GM12878 (cell line): ENCODE measurements around the gene GEMIN7. TPM values are rescaled to one million over a fixed set of nuclear protein-coding genes. Genes with fewer than 3 reads are reported as not detected.

Experiments
- ASH2L ChIP-seq: fragments of 300-600, 200-600 bp; sonication (generic); IDR thresholded peaks from 2 replicates; pipeline ENCODE4 v1.6.1; 2017; ENCODE audit warnings: low read depth, mild to moderate bottlenecking, borderline replicate concordance
- ATF2 ChIP-seq: IDR thresholded peaks from 2 replicates; pipeline ENCODE4 v1.6.1; 2012; ENCODE audit warnings: low read length, inconsistent platforms
- CBX3 ChIP-seq: fragments of 200-600 bp; sonication (generic); IDR thresholded peaks from 2 replicates; pipeline ENCODE4 v1.6.1; 2016; ENCODE audit warnings: low read depth, borderline replicate concordance
- CEBPB ChIP-seq, 2 experiments: fragments of 150-350 bp in 1 of 2; IDR thresholded peaks; 2 replicates each; pipeline ENCODE4 v1.6.1; 2012 to 2014; ENCODE audit warnings: low read depth in 2 of 2, low read length in 2 of 2, borderline replicate concordance in 1 of 2, inconsistent platforms in 1 of 2
- E2F4 ChIP-seq: IDR thresholded peaks from 2 replicates; pipeline ENCODE4 v1.6.1; 2012; ENCODE audit warnings: low read depth, low read length, improper control_type of control experiment
- EGR1 ChIP-seq, 2 experiments: IDR thresholded peaks; 1 replicate in 1 of 2; 2 replicates in 1 of 2; pipeline ENCODE4 v1.6.1; 2011 to 2012; ENCODE audit warnings: low read depth in 2 of 2, low read length in 2 of 2, borderline replicate concordance in 1 of 2, mild to moderate bottlenecking in 1 of 2, moderate library complexity in 1 of 2
- ETV6 ChIP-seq, 2 experiments: fragments of 450-650 bp in 1 of 2; IDR thresholded peaks in 1 of 2; conservative IDR thresholded peaks in 1 of 2; 2 replicates each; pipeline ENCODE4 v1.6.1; 2014; ENCODE audit warnings: antibody characterized with exemption in 1 of 2, borderline replicate concordance in 1 of 2, low read depth in 1 of 2, mild to moderate bottlenecking in 1 of 2, moderate library complexity in 1 of 2
- GABPA ChIP-seq: IDR thresholded peaks from 2 replicates; pipeline ENCODE4 v1.6.1; 2014; ENCODE audit warnings: antibody characterized with exemption, low read depth, mild to moderate bottlenecking, inconsistent platforms
- GATAD2B ChIP-seq: fragments of 450-650 bp; conservative IDR thresholded peaks from 2 replicates; pipeline ENCODE4 v1.6.1; 2017; ENCODE audit warnings: low read depth, mild to moderate bottlenecking, moderate library complexity
- HCFC1 ChIP-seq: fragments of 150-350 bp; IDR thresholded peaks from 2 replicates; pipeline ENCODE4 v1.6.1; 2014; ENCODE audit warnings: low read length
- JUNB ChIP-seq: IDR thresholded peaks from 2 replicates; pipeline ENCODE4 v1.6.1; 2016; ENCODE audit warnings: antibody characterized with exemption, mild to moderate bottlenecking
- LARP7 ChIP-seq: fragments of 450-650 bp; IDR thresholded peaks from 2 replicates; pipeline ENCODE4 v1.6.1; 2017; ENCODE audit warnings: mild to moderate bottlenecking
- MEF2B ChIP-seq: fragments of 450-650 bp; IDR thresholded peaks from 2 replicates; pipeline ENCODE4 v1.6.1; 2018; ENCODE audit warnings: mild to moderate bottlenecking, moderate library complexity; ENCODE audit not compliant: partially characterized antibody, poor library complexity, severe bottlenecking
- PKNOX1 ChIP-seq: fragments of 450-650 bp; IDR thresholded peaks from 2 replicates; pipeline ENCODE4 v1.6.1; 2016; ENCODE audit warnings: mild to moderate bottlenecking
- POLR2A ChIP-seq: IDR thresholded peaks from 2 replicates; pipeline ENCODE4 v1.6.1; 2011; ENCODE audit warnings: low read depth, mild to moderate bottlenecking, low read length
- PRDM15 ChIP-seq: fragments of 450-650 bp; formaldehyde crosslinking; IDR thresholded peaks from 2 replicates; pipeline ENCODE4 v1.4.0; 2020; ENCODE audit warnings: mild to moderate bottlenecking, moderate library complexity
- RAD21 ChIP-seq: IDR thresholded peaks from 2 replicates; pipeline ENCODE4 v1.6.1; 2011; ENCODE audit warnings: mild to moderate bottlenecking, low read depth, low read length, moderate library complexity; ENCODE audit not compliant: insufficient read depth
- RELA ChIP-seq: fragments of 450-650 bp; IDR thresholded peaks from 2 replicates; pipeline ENCODE4 v1.8.0; 2014; ENCODE audit warnings: borderline replicate concordance; ENCODE audit not compliant: partially characterized antibody
- STAT3 ChIP-seq: IDR thresholded peaks from 2 replicates; pipeline ENCODE4 v1.6.1; 2011; ENCODE audit warnings: low read depth, low read length, improper control_type of control experiment
- WRNIP1 ChIP-seq: IDR thresholded peaks from 2 replicates; pipeline ENCODE4 v1.6.1; 2011; ENCODE audit warnings: low read depth, low read length, improper control_type of control experiment, borderline replicate concordance
- YBX1 ChIP-seq: fragments of 450-650 bp; IDR thresholded peaks from 2 replicates; pipeline ENCODE4 v1.6.1; 2016; ENCODE audit warnings: antibody characterized with exemption
- ZNF24 ChIP-seq: fragments of 450-650 bp; IDR thresholded peaks from 2 replicates; pipeline ENCODE4 v1.6.1; 2017; ENCODE audit warnings: antibody characterized with exemption, mild to moderate bottlenecking
- ZZZ3 ChIP-seq: IDR thresholded peaks from 2 replicates; pipeline ENCODE4 v1.6.1; 2011; ENCODE audit warnings: low read depth; ENCODE audit not compliant: control insufficient read depth, insufficient read length
- polyA plus RNA-seq, 11 experiments: library from polyadenylated mRNA; depleted of rRNA in 4 of 11; unstranded in 6 of 11; stranded (reverse) in 5 of 11; fragments of >200 nt; fragmentation: Nextera tagmentation in 4 of 11; fragmentation: Illumina TruSeq in 1 of 11; extraction: Ambion mirVana in 4 of 11; extraction: Trizol in 1 of 11; gene quantifications; 1 replicate in 1 of 11; 2 replicates in 10 of 11; pipeline versions ENCODE4 v1.2.1 to v1.2.3, GENCODE V29; 2011 to 2016; ENCODE audit warnings: inconsistent platforms in 2 of 11, missing spikeins in 2 of 11, low read depth in 1 of 11
- total RNA-seq, 4 experiments: library from RNA; depleted of rRNA in 3 of 4; stranded (reverse); fragments of >200 nt in 3 of 4; fragmentation: Illumina TruSeq in 1 of 4; extraction: Trizol in 1 of 4; gene quantifications; 2 replicates each; pipeline versions ENCODE4 v1.2.1 to v1.2.3, GENCODE V29; 2013 to 2021

The GEMIN7 gene
- total and polyA plus RNA-seq, 10 of the 15 experiments (the other 5 are each of a cell fraction or from before 2014, with no cell fraction given): 21.1 to 76.7 (median 44.9) TPM

- TF ChIP-seq PRDM15 (CRISPR knock-in tag) (no peak), JUNB (no peak), RELA (peak; percentile 56), ETV6 (conservative IDR thresholded peaks at IDR 0.05 in 1 of 2, IDR thresholded peaks at IDR 0.05 in 1 of 2; ENCODE audit: borderline replicate concordance in 1 of 2, low read depth in 1 of 2) (no peak), ASH2L (no peak), HCFC1 (peak; percentile 78), WRNIP1 (peak; percentile 78; the same call in 1 of the 2 replicates), POLR2A (peak; percentile 80), EGR1 (IDR thresholded peaks at IDR 0.05; ENCODE audit: borderline replicate concordance in 1 of 2, low read depth in 2 of 2, low read length in 2 of 2) (peak in 1 of 2 experiments; percentile 76; a peak in 1 of 3 replicates), CBX3 (no peak), E2F4 (0 out of 2 replicates have a peak, but pooled peaks have one; percentile 21), PKNOX1 (peak; percentile 60), YBX1 (no peak), RAD21 (no peak), STAT3 (no peak), ATF2 (no peak), LARP7 (peak; percentile 100), GABPA (peak; percentile 56; the same call in 1 of the 2 replicates), GATAD2B (peak; percentile 87), ZZZ3 (no peak), MEF2B (peak; percentile 70), ZNF24 (0 out of 2 replicates have a peak, but pooled peaks have one; percentile 50), CEBPB (IDR thresholded peaks at IDR 0.05; ENCODE audit: borderline replicate concordance in 1 of 2, low read depth in 2 of 2, low read length in 2 of 2) (peak in 1 of 2 experiments; percentile 5; a peak in 1 of 4 replicates)
Measured at GRCh38 chr19:45092747-45093678, 14.0 kb downstream of the GEMIN7 start, which contains the start of gene PPP1R37 (continued).
